DOHH2 (cell line): ENCODE data around the gene RASSF7.

Experiments used
- H3F3A ChIP-seq: fragments of 200-600 bp; sonication (generic), shearing (Covaris generic); 2 replicates; pipeline ENCODE4 v1.6.0; 2016; ENCODE audit warnings: antibody characterized with exemption, mild to moderate bottlenecking; ENCODE audit not compliant: control insufficient read depth, insufficient read depth
- H3K27ac ChIP-seq: fragments of 200-600 bp; sonication (generic); 2 replicates; pipeline ENCODE4 v1.5.1; 2014; ENCODE audit warnings: low read depth, mild to moderate bottlenecking, low read length, moderate library complexity
- H3K27me3 ChIP-seq: fragments of 200-600 bp; sonication (generic); 2 replicates; pipeline ENCODE4 v1.6.1; 2014; ENCODE audit warnings: mild to moderate bottlenecking, low read length, mixed read lengths; ENCODE audit not compliant: control insufficient read depth
- H3K36me3 ChIP-seq: fragments of 200-600 bp; sonication (generic); 2 replicates; pipeline ENCODE4 v1.6.1; 2014; ENCODE audit warnings: mild to moderate bottlenecking, low read length, moderate library complexity, mixed read lengths; ENCODE audit not compliant: control insufficient read depth
- H3K4me1 ChIP-seq: fragments of 200-600 bp; sonication (generic); 2 replicates; pipeline ENCODE4 v1.6.1; 2014; ENCODE audit warnings: mild to moderate bottlenecking, low read length, mixed read lengths; ENCODE audit not compliant: control insufficient read depth
- H3K4me2 ChIP-seq: fragments of 200-600 bp; sonication (generic); 2 replicates; pipeline ENCODE4 v1.6.0; 2014; ENCODE audit warnings: mild to moderate bottlenecking, low read length, moderate library complexity
- H3K4me3 ChIP-seq: fragments of 200-600 bp; sonication (generic); 2 replicates; pipeline ENCODE4 v1.5.1; 2014; ENCODE audit warnings: mild to moderate bottlenecking, low read length, mixed read lengths
- H3K79me2 ChIP-seq: fragments of 200-600 bp; sonication (generic); 2 replicates; pipeline ENCODE4 v1.6.1; 2014; ENCODE audit warnings: mild to moderate bottlenecking, low read length, mixed read lengths; ENCODE audit not compliant: control insufficient read depth
- H3K9me2 ChIP-seq: fragments of 200-600 bp; sonication (generic); replicated peaks from 2 replicates; pipeline ENCODE4 v1.6.1; 2014; ENCODE audit warnings: mild to moderate bottlenecking, low read length, mixed read lengths; ENCODE audit not compliant: control insufficient read depth
- H3K9me3 ChIP-seq: fragments of 200-600 bp; sonication (generic); 2 replicates; pipeline ENCODE4 v1.6.1; 2014; ENCODE audit warnings: antibody characterized with exemption, low read length, mixed read lengths; ENCODE audit not compliant: control insufficient read depth, insufficient read depth
- H4K20me1 ChIP-seq: fragments of 200-600 bp; sonication (generic); 2 replicates; pipeline ENCODE4 v1.6.0; 2014; ENCODE audit warnings: low read depth, mild to moderate bottlenecking, antibody characterized with exemption, low read length, moderate library complexity; ENCODE audit not compliant: control insufficient read depth, insufficient read depth
- CTCF ChIP-seq: fragments of 200-600 bp; sonication (generic); IDR thresholded peaks from one replicate; pipeline ENCODE4 v1.5.1; 2014; ENCODE audit warnings: antibody characterized with exemption, mild to moderate bottlenecking, low read depth, low read length; ENCODE audit not compliant: poor library complexity, severe bottlenecking
- EZH2phosphoT487 ChIP-seq: fragments of 200-600 bp; sonication (generic); IDR thresholded peaks from 2 replicates; pipeline ENCODE4 v1.6.1; 2017; ENCODE audit warnings: borderline replicate concordance, mild to moderate bottlenecking, antibody characterized with exemption, low read length, moderate library complexity, mixed read lengths

RASSF7 gene

GRCh38 chr11:550746-551085 is 10.1 kb upstream of the RASSF7 start:
- no peaks in the 10 kb centered on the region for H3K79me2 ChIP-seq
- no peak for TF ChIP-seq EZH2phosphoT487
- no peak for TF ChIP-seq CTCF
- H4K20me1 ChIP-seq, result no peaks in the 10 kb centered on the region
- no peaks in the 10 kb centered on the region for H3K9me2 ChIP-seq
- H3K27ac ChIP-seq, result no peak overlapping the region
- H3F3A ChIP-seq, result no peaks in the 10 kb centered on the region
- no peak overlapping the region for H3K4me2 ChIP-seq
- H3K36me3 ChIP-seq, result no peaks in the 10 kb centered on the region
- H3K4me1 ChIP-seq, result peaks cover 22% of the 10 kb centered on the region
- H3K9me3 ChIP-seq, result no peaks in the 10 kb centered on the region
- no peak overlapping the region for H3K4me3 ChIP-seq
- peaks cover 6% of the 10 kb centered on the region for H3K27me3 ChIP-seq

- Histone ChIP-seq H3F3A (no peaks in the 10 kb centered on the region), H3K27me3 (peaks cover 10% of the 10 kb centered on the region), H3K4me2 (no peak overlapping the region), H3K4me1 (peaks cover 23% of the 10 kb centered on the region), H3K4me3 (no peak overlapping the region), H4K20me1 (no peaks in the 10 kb centered on the region), H3K79me2 (no peaks in the 10 kb centered on the region), H3K9me2 (no peaks in the 10 kb centered on the region), H3K36me3 (no peaks in the 10 kb centered on the region), H3K9me3 (no peaks in the 10 kb centered on the region), H3K27ac (no peak overlapping the region)
- TF ChIP-seq EZH2phosphoT487 (no peak), CTCF (no peak)
Observed at GRCh38 chr11:551131-551530, 9.6 kb upstream of the RASSF7 start.

- Histone ChIP-seq H3K4me1 (peaks cover 23% of the 10 kb centered on the region), H3K27me3 (peaks cover 15% of the 10 kb centered on the region), H3K4me3 (no peak overlapping the region), H3K36me3 (no peaks in the 10 kb centered on the region), H3K4me2 (no peak overlapping the region), H3K79me2 (no peaks in the 10 kb centered on the region), H4K20me1 (no peaks in the 10 kb centered on the region), H3K27ac (no peak overlapping the region), H3K9me2 (no peaks in the 10 kb centered on the region), H3F3A (no peaks in the 10 kb centered on the region), H3K9me3 (no peaks in the 10 kb centered on the region)
- TF ChIP-seq CTCF, result no peak
Observed at GRCh38 chr11:551596-551995, 9.2 kb upstream of the RASSF7 start.
